ENCODE results near the gene CD207. TPM values are rescaled to one million over a fixed set of nuclear protein-coding genes. Genes with fewer than 3 reads are reported as not detected.

CD207 gene
- total RNA-seq, 2 experiments from 2014 or later, result not detected

GRCh38 chr2:70851704-70852103, 16.1 kb upstream of the CD207 start:
- peak; percentile 71 for DNase-seq
- no peaks in the 10 kb centered on the region for H3K9me3 Mint-ChIP-seq
- no peak overlapping the region for H3K4me3 Mint-ChIP-seq
- CTCF ChIA-PET, result interaction anchor here (0.6 to 1.7 kb wide), 5 partner anchors 11 to 502 kb away, joined by 3 to 9 read pairs (median 4); no protein-coding TSS in a partner anchor
- no peaks in the 10 kb centered on the region for H3K36me3 Mint-ChIP-seq (ENCODE audit: low read depth)
- H3K27ac Mint-ChIP-seq, result peak overlapping the region; percentile 83
- intact Hi-C loops (cut with micrococcal nuclease), result loop anchor here (1.0 to 5.0 kb wide), 5 partner anchors 25 to 217 kb away; partner anchors contain the start of genes ADD2 and NAGK
- peaks cover 28% of the 10 kb centered on the region for H3K4me1 Mint-ChIP-seq (ENCODE audit: low read depth)
- no peaks in the 10 kb centered on the region for H3K27me3 Mint-ChIP-seq (ENCODE audit: low read depth)

GRCh38 chr2:70850925-70851324, 15.3 kb upstream of the CD207 start:
- intact Hi-C loops (cut with micrococcal nuclease), result loop anchor here (1.0 to 5.0 kb wide), 5 partner anchors 25 to 217 kb away; partner anchors contain the start of genes ADD2 and NAGK
- CTCF ChIA-PET, result interaction anchor here (1.4 to 1.9 kb wide), 4 partner anchors 7 to 83 kb away, joined by 4 to 6 read pairs (median 4); partner anchors contain the start of genes ADD2 and FIGLA
- Mint-ChIP-seq H3K36me3 (ENCODE audit: low read depth) (no peaks in the 10 kb centered on the region), H3K4me1 (ENCODE audit: low read depth) (peaks cover 28% of the 10 kb centered on the region), H3K4me3 (no peak overlapping the region), H3K27ac (peak overlapping the region; percentile 60), H3K27me3 (ENCODE audit: low read depth) (no peaks in the 10 kb centered on the region), H3K9me3 (no peaks in the 10 kb centered on the region)
- peak; percentile 41 for DNase-seq

- H3K4me1 Mint-ChIP-seq (ENCODE audit: low read depth), result no peaks in the 10 kb centered on the region
- intact Hi-C loops (cut with micrococcal nuclease), result no loop called here
- H3K27me3 Mint-ChIP-seq (ENCODE audit: low read depth), result no peaks in the 10 kb centered on the region
- DNase-seq, result no peak
- H3K4me3 Mint-ChIP-seq, result no peak overlapping the region
- no peaks in the 10 kb centered on the region for H3K9me3 Mint-ChIP-seq
- H3K36me3 Mint-ChIP-seq (ENCODE audit: low read depth), result no peaks in the 10 kb centered on the region
- CTCF ChIA-PET, result interaction anchor here (1.2 to 1.8 kb wide), 3 partner anchors 19 to 78 kb away, joined by 3 to 6 read pairs (median 4); no protein-coding TSS in a partner anchor
- H3K27ac Mint-ChIP-seq, result no peak overlapping the region
Observed at GRCh38 chr2:70842401-70842800, 6.8 kb upstream of the CD207 start.

GRCh38 chr2:70837980-70838925, 2.6 kb upstream of the CD207 start:
- DNase-seq, result no peak

GRCh38 chr2:70834881-70835280, 735 bp downstream of the CD207 start:
- Mint-ChIP-seq H3K9me3 (no peaks in the 10 kb centered on the region), H3K36me3 (ENCODE audit: low read depth) (no peaks in the 10 kb centered on the region), H3K27ac (no peak overlapping the region), H3K27me3 (ENCODE audit: low read depth) (no peaks in the 10 kb centered on the region), H3K4me3 (no peak overlapping the region), H3K4me1 (ENCODE audit: low read depth) (no peaks in the 10 kb centered on the region)
- intact Hi-C loops (cut with micrococcal nuclease), result no loop called here
- no peak for DNase-seq
- CTCF ChIA-PET, result interaction anchor here (1.8 kb wide), 1 partner anchor 85 kb away, joined by 5 read pairs; no protein-coding TSS in a partner anchor

More at GRCh38 chr2:70837980-70838925, 2.6 kb upstream of the CD207 start:
- intact Hi-C loops (cut with micrococcal nuclease), result no loop called here
- H3K9me3 Mint-ChIP-seq, result no peaks in the 10 kb centered on the region
- no peaks in the 10 kb centered on the region for H3K27me3 Mint-ChIP-seq (ENCODE audit: low read depth)
- CTCF ChIA-PET, result interaction anchor here (0.5 kb wide), 1 partner anchor 77 kb away, joined by 3 read pairs; no protein-coding TSS in a partner anchor
- H3K4me1 Mint-ChIP-seq (ENCODE audit: low read depth), result no peaks in the 10 kb centered on the region
- H3K36me3 Mint-ChIP-seq (ENCODE audit: low read depth), result no peaks in the 10 kb centered on the region
- H3K27ac Mint-ChIP-seq, result no peak overlapping the region
- H3K4me3 Mint-ChIP-seq, result no peak overlapping the region

- intact Hi-C loops (cut with micrococcal nuclease), result no loop called here
- CTCF ChIA-PET, result interaction anchor here (1.8 kb wide), 1 partner anchor 86 kb away, joined by 5 read pairs; no protein-coding TSS in a partner anchor
Observed at GRCh38 chr2:70834106-70834505, 1.5 kb downstream of the CD207 start.

GRCh38 chr2:70833246-70833645, 2.4 kb downstream of the CD207 start:
- Mint-ChIP-seq H3K4me1 (ENCODE audit: low read depth) (peaks cover 5% of the 10 kb centered on the region), H3K27me3 (ENCODE audit: low read depth) (no peaks in the 10 kb centered on the region), H3K9me3 (no peaks in the 10 kb centered on the region), H3K36me3 (ENCODE audit: low read depth) (no peaks in the 10 kb centered on the region), H3K4me3 (no peak overlapping the region), H3K27ac (no peak overlapping the region)
- intact Hi-C loops (cut with micrococcal nuclease), result no loop called here
- DNase-seq, result no peak
- CTCF ChIA-PET, result interaction anchor here (1.8 kb wide), 1 partner anchor 87 kb away, joined by 5 read pairs; no protein-coding TSS in a partner anchor

More at GRCh38 chr2:70834106-70834505, 1.5 kb downstream of the CD207 start:
- Mint-ChIP-seq H3K27me3 (ENCODE audit: low read depth) (no peaks in the 10 kb centered on the region), H3K4me1 (ENCODE audit: low read depth) (no peaks in the 10 kb centered on the region), H3K27ac (no peak overlapping the region), H3K9me3 (no peaks in the 10 kb centered on the region), H3K4me3 (no peak overlapping the region), H3K36me3 (ENCODE audit: low read depth) (no peaks in the 10 kb centered on the region)
- no peak for DNase-seq

GRCh38 chr2:70832386-70832785, 3.2 kb downstream of the CD207 start:
- no peak for DNase-seq
- H3K27me3 Mint-ChIP-seq (ENCODE audit: low read depth), result no peaks in the 10 kb centered on the region
- H3K27ac Mint-ChIP-seq, result no peak overlapping the region
- H3K36me3 Mint-ChIP-seq (ENCODE audit: low read depth), result no peaks in the 10 kb centered on the region
- no peaks in the 10 kb centered on the region for H3K9me3 Mint-ChIP-seq
- no peak overlapping the region for H3K4me3 Mint-ChIP-seq
- peaks cover 11% of the 10 kb centered on the region for H3K4me1 Mint-ChIP-seq (ENCODE audit: low read depth)
- intact Hi-C loops (cut with micrococcal nuclease), result no loop called here
- CTCF ChIA-PET, result no interaction called here

- Mint-ChIP-seq H3K36me3 (ENCODE audit: low read depth) (no peaks in the 10 kb centered on the region), H3K9me3 (no peaks in the 10 kb centered on the region), H3K27me3 (ENCODE audit: low read depth) (no peaks in the 10 kb centered on the region), H3K4me3 (no peak overlapping the region), H3K4me1 (ENCODE audit: low read depth) (peaks cover 17% of the 10 kb centered on the region), H3K27ac (no peak overlapping the region)
- no peak for DNase-seq
- intact Hi-C loops (cut with micrococcal nuclease), result no loop called here
- CTCF ChIA-PET, result interaction anchor here (1.2 kb wide), 1 partner anchor 116 kb away, joined by 3 read pairs; no protein-coding TSS in a partner anchor
Observed at GRCh38 chr2:70831861-70832260, 3.8 kb downstream of the CD207 start.

GRCh38 chr2:70830366-70830765, 5.2 kb downstream of the CD207 start:
- no peak overlapping the region for H3K27ac Mint-ChIP-seq

GRCh38 chr2:70829916-70830315, 5.7 kb downstream of the CD207 start:
- no peaks in the 10 kb centered on the region for H3K9me3 Mint-ChIP-seq
- H3K27me3 Mint-ChIP-seq (ENCODE audit: low read depth), result no peaks in the 10 kb centered on the region
- CTCF ChIA-PET, result no interaction called here
- peaks cover 25% of the 10 kb centered on the region for H3K4me1 Mint-ChIP-seq (ENCODE audit: low read depth)
- DNase-seq, result no peak
- intact Hi-C loops (cut with micrococcal nuclease), result no loop called here
- H3K27ac Mint-ChIP-seq, result no peak overlapping the region
- no peaks in the 10 kb centered on the region for H3K36me3 Mint-ChIP-seq (ENCODE audit: low read depth)
- H3K4me3 Mint-ChIP-seq, result no peak overlapping the region

More at GRCh38 chr2:70830366-70830765, 5.2 kb downstream of the CD207 start:
- CTCF ChIA-PET, result no interaction called here
- intact Hi-C loops (cut with micrococcal nuclease), result no loop called here
- H3K36me3 Mint-ChIP-seq (ENCODE audit: low read depth), result no peaks in the 10 kb centered on the region
- H3K9me3 Mint-ChIP-seq, result no peaks in the 10 kb centered on the region
- H3K4me3 Mint-ChIP-seq, result no peak overlapping the region
- H3K27me3 Mint-ChIP-seq (ENCODE audit: low read depth), result no peaks in the 10 kb centered on the region
- no peak for DNase-seq
- H3K4me1 Mint-ChIP-seq (ENCODE audit: low read depth), result peaks cover 23% of the 10 kb centered on the region

- Mint-ChIP-seq H3K4me1 (ENCODE audit: low read depth) (peaks cover 25% of the 10 kb centered on the region), H3K9me3 (no peaks in the 10 kb centered on the region), H3K27me3 (ENCODE audit: low read depth) (no peaks in the 10 kb centered on the region), H3K36me3 (ENCODE audit: low read depth) (no peaks in the 10 kb centered on the region), H3K4me3 (no peak overlapping the region), H3K27ac (no peak overlapping the region)
- CTCF ChIA-PET, result no interaction called here
- intact Hi-C loops (cut with micrococcal nuclease), result no loop called here
- no peak for DNase-seq
Observed at GRCh38 chr2:70828914-70829824, 6.4 kb downstream of the CD207 start.

Data from activated naive CD4-positive, alpha-beta T cell treated with anti-CD3 and anti-CD28 coated beads for 36 hours (primary cell).